ENCODE measurements around the gene SUOX. TPM values are rescaled to one million over a fixed set of nuclear protein-coding genes. Genes with fewer than 3 reads are reported as not detected.

SUOX gene
- polyA plus RNA-seq, 1 donor from 2014 or later, result 13.1 TPM

GRCh38 chr12:56010111-56010570 is 13.1 kb downstream of the SUOX start:
- TF ChIP-seq, protein P1, sequence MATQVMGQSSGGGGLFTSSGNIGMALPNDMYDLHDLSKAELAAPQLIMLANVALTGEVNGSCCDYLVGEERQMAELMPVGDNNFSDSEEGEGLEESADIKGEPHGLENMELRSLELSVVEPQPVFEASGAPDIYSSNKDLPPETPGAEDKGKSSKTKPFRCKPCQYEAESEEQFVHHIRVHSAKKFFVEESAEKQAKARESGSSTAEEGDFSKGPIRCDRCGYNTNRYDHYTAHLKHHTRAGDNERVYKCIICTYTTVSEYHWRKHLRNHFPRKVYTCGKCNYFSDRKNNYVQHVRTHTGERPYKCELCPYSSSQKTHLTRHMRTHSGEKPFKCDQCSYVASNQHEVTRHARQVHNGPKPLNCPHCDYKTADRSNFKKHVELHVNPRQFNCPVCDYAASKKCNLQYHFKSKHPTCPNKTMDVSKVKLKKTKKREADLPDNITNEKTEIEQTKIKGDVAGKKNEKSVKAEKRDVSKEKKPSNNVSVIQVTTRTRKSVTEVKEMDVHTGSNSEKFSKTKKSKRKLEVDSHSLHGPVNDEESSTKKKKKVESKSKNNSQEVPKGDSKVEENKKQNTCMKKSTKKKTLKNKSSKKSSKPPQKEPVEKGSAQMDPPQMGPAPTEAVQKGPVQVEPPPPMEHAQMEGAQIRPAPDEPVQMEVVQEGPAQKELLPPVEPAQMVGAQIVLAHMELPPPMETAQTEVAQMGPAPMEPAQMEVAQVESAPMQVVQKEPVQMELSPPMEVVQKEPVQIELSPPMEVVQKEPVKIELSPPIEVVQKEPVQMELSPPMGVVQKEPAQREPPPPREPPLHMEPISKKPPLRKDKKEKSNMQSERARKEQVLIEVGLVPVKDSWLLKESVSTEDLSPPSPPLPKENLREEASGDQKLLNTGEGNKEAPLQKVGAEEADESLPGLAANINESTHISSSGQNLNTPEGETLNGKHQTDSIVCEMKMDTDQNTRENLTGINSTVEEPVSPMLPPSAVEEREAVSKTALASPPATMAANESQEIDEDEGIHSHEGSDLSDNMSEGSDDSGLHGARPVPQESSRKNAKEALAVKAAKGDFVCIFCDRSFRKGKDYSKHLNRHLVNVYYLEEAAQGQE (IDR thresholded peaks at IDR 0.05; ENCODE audit: borderline replicate concordance), result no peak
- TF ChIP-seq RAD21 (conservative IDR thresholded peaks at IDR 0.05), result no peak
- no peak for TF ChIP-seq EZH2 (IDR thresholded peaks at IDR 0.05; ENCODE audit: borderline replicate concordance, insufficient read depth, low read length, poor library complexity, severe bottlenecking)
- no peak for TF ChIP-seq CTCF (IDR thresholded peaks at IDR 0.05; ENCODE audit: poor library complexity, severe bottlenecking)
- no peak for TF ChIP-seq TAF1 (IDR thresholded peaks at IDR 0.05; ENCODE audit: low read depth)
- Histone ChIP-seq H3K27ac (ENCODE audit: low read length) (no peak overlapping the region), H3K9me2 (ENCODE audit: insufficient read depth, low read length) (no peaks in the 10 kb centered on the region), H3K79me2 (replicated peaks; ENCODE audit: insufficient read depth, low read length) (no peaks in the 10 kb centered on the region), H3F3A (ENCODE audit: insufficient read depth, low read length, poor library complexity, severe bottlenecking) (no peaks in the 10 kb centered on the region), H3K36me3 (ENCODE audit: insufficient read depth, low read length) (no peaks in the 10 kb centered on the region), H2AFZ (ENCODE audit: low read depth, low read length) (no peak overlapping the region), H3K4me3 (ENCODE audit: low read length) (no peak overlapping the region), H3K4me2 (ENCODE audit: low read length) (no peak overlapping the region), H3K9ac (ENCODE audit: low read length) (no peak overlapping the region), H3K9me3 (ENCODE audit: low read length) (no peaks in the 10 kb centered on the region), H3K27me3 (ENCODE audit: insufficient read depth, low read depth, low read length) (no peaks in the 10 kb centered on the region), H4K20me1 (ENCODE audit: insufficient read depth) (no peaks in the 10 kb centered on the region)

DNA sequence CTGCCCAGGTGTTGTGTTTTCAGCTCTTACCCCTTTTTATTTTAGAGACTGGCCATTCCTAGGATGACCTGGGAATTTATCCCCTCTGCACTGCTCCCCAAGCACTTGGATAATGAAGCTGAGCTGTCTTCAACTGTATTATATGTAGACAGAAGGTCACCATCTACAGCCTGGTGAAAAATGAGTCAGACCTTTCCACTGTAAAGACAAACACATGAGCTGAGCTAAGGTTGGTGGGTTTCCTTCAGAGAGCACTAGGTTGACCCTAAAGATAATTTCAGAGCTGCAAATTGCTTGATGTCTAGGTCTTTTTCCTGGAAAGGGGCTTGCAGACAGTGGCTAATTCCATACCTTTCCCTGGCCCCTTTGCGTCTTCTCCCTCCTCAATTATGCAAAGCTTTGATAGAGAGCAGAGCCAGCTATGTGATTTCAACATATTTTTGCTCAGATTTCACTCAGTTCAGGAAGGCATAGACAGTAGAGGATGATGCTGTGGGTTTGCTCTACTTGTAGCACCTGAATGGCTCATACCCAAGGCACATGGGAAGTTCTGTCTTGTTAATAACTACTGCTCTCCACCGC is 14.5 kb downstream of the SUOX start:
- Histone ChIP-seq H3K36me3 (ENCODE audit: insufficient read depth, low read length) (no peaks in the 10 kb centered on the region), H4K20me1 (ENCODE audit: insufficient read depth) (no peaks in the 10 kb centered on the region), H3K27ac (ENCODE audit: low read length) (no peak overlapping the region), H3K9ac (ENCODE audit: low read length) (no peak overlapping the region), H3K79me2 (replicated peaks; ENCODE audit: insufficient read depth, low read length) (no peaks in the 10 kb centered on the region), H3K27me3 (ENCODE audit: insufficient read depth, low read depth, low read length) (no peaks in the 10 kb centered on the region), H3K4me2 (ENCODE audit: low read length) (no peak overlapping the region), H3K9me2 (ENCODE audit: insufficient read depth, low read length) (no peaks in the 10 kb centered on the region), H3F3A (ENCODE audit: insufficient read depth, low read length, poor library complexity, severe bottlenecking) (no peaks in the 10 kb centered on the region), H3K9me3 (ENCODE audit: low read length) (no peaks in the 10 kb centered on the region), H3K4me3 (ENCODE audit: low read length) (no peak overlapping the region), H2AFZ (ENCODE audit: low read depth, low read length) (no peak overlapping the region)
- TF ChIP-seq, protein P1 (IDR thresholded peaks at IDR 0.05; ENCODE audit: borderline replicate concordance), result no peak
- no peak for TF ChIP-seq SMC3 (conservative IDR thresholded peaks at IDR 0.05; ENCODE audit: poor library complexity)
- no peak for TF ChIP-seq RAD21 (conservative IDR thresholded peaks at IDR 0.05)
- TF ChIP-seq MXI1 (conservative IDR thresholded peaks at IDR 0.05; ENCODE audit: poor library complexity, severe bottlenecking), result no peak
- TF ChIP-seq CTCF (IDR thresholded peaks at IDR 0.05; ENCODE audit: poor library complexity, severe bottlenecking), result no peak
- no peak for TF ChIP-seq POLR2AphosphoS5 (IDR thresholded peaks at IDR 0.05)
- TF ChIP-seq TAF1 (IDR thresholded peaks at IDR 0.05; ENCODE audit: low read depth), result no peak
- no peak for TF ChIP-seq EP300 (conservative IDR thresholded peaks at IDR 0.05; ENCODE audit: poor library complexity, severe bottlenecking)
- TF ChIP-seq EZH2 (IDR thresholded peaks at IDR 0.05; ENCODE audit: borderline replicate concordance, insufficient read depth, low read length, poor library complexity, severe bottlenecking), result no peak
